SK-N-SH (cell line): ENCODE measurements around the gene SLC22A4.

ENCODE experiments used
- EP300 ChIP-seq, 2 experiments: IDR thresholded peaks; 2 replicates each; pipeline versions ENCODE4 v1.4.0 to v1.6.1; 2012; ENCODE audit warnings: borderline replicate concordance in 1 of 2, low read depth in 1 of 2, low read length in 1 of 2
- EZH2phosphoT487 ChIP-seq: fragments of 200-600 bp; sonication (generic); IDR thresholded peaks from 2 replicates; pipeline ENCODE4 v1.6.1; 2017; ENCODE audit warnings: low read depth, mixed run types, mild to moderate bottlenecking, antibody characterized with exemption, moderate library complexity, borderline replicate concordance
- MAX ChIP-seq: IDR thresholded peaks from 2 replicates; pipeline ENCODE4 v1.4.0; 2012; ENCODE audit warnings: low read depth
- POLR2AphosphoS5 ChIP-seq: IDR thresholded peaks from 2 replicates; pipeline ENCODE4 v1.6.1; 2012; ENCODE audit warnings: low read depth, low read length

- TF ChIP-seq POLR2AphosphoS5: no peak
- no peak for TF ChIP-seq EZH2phosphoT487
- TF ChIP-seq EP300 (IDR thresholded peaks at IDR 0.05; ENCODE audit: borderline replicate concordance in 1 of 2, low read depth in 1 of 2, low read length in 1 of 2): no peak
- no peak for TF ChIP-seq MAX
Observed at GRCh38 chr5:132321109-132321721, 27.0 kb downstream of the SLC22A4 start.
